GM12878 (cell line): Measurements from ENCODE around the gene CSNK1G1. TPM values are rescaled to one million over a fixed set of nuclear protein-coding genes. Genes with fewer than 3 reads are reported as not detected.
A peak's percentile ranks its signal among the peaks of the same experiment; 100 is the strongest.

ENCODE experiments used
- ATAC-seq: fragments of 200-7000 bp; cut with Tn5 transposase; 3 replicates; pipeline ENCODE4 v1.9.1; 2020; ENCODE audit warnings: mild to moderate bottlenecking, moderate library complexity
- Bru-seq: library from RNA; stranded (reverse); fragments of 400-500 nt; gene quantifications from one replicate; lab custom pipeline; 2021; lab: Mats Ljungman, UMichigan
- BruChase-seq, 2 experiments: library from RNA; stranded (reverse); fragments of 400-500 nt; gene quantifications; one replicate each; lab custom pipeline; 2021; lab: Mats Ljungman, UMichigan
- BruUV-seq: library from RNA; stranded (reverse); fragments of 400-500 nt; replicated peaks from 2 replicates; lab custom pipeline; 2021; lab: Mats Ljungman, UMichigan
- CTCF ChIA-PET: fragments of 300-600 bp; sonication (Branson Sonifier 250); formaldehyde crosslinking; extraction: SDS; loops from one replicate; lab custom pipeline; 2021; ENCODE audit warnings: inconsistent platforms; lab: Yijun Ruan, JAX
- POLR2A ChIA-PET: fragments of 350-600 bp; formaldehyde crosslinking; extraction: SDS; loops from one replicate; lab custom pipeline; 2021; ENCODE audit warnings: inconsistent platforms; lab: Charles Lee
- RAD21 ChIA-PET: fragments of 300-600 bp; sonication (Branson Sonifier 250); formaldehyde crosslinking; loops from one replicate; lab custom pipeline; 2023; ENCODE audit warnings: antibody characterized with exemption; ENCODE audit not compliant: unreplicated experiment; lab: Charles Lee
- SMC1A ChIA-PET: fragments of 300-600 bp; sonication (Branson Sonifier 250); formaldehyde crosslinking; loops from one replicate; lab custom pipeline; 2023; ENCODE audit not compliant: unreplicated experiment, uncharacterized antibody; lab: Charles Lee
- DNase-seq: peaks from one replicate; pipeline ENCODE4 v3.0.0-alpha.2; 2011; ENCODE audit warnings: low read depth, low spot score
- FAIRE-seq: peaks from 3 replicates; lab custom pipeline; 2011; peaks lifted over from hg19 to GRCh38; lab: Jason Lieb, UNC
- H2AFZ ChIP-seq: 2 replicates; pipeline ENCODE4 v1.6.0; 2011; ENCODE audit warnings: low read depth, low read length, control low read depth; ENCODE audit not compliant: control insufficient read depth
- H3K27ac ChIP-seq: 2 replicates; pipeline ENCODE4 v1.5.1; 2011; ENCODE audit warnings: control low read depth; ENCODE audit not compliant: control insufficient read depth, insufficient read depth
- H3K27me3 ChIP-seq, 2 experiments: replicated peaks in 1 of 2; 2 replicates each; pipeline versions ENCODE4 v1.6.0 to v1.6.1; 2011; ENCODE audit warnings: low read length in 1 of 2; ENCODE audit not compliant: control insufficient read depth in 2 of 2, insufficient read depth in 2 of 2
- H3K36me3 ChIP-seq, 2 experiments: 2 replicates each; pipeline ENCODE4 v1.5.1; 2011; ENCODE audit warnings: low read length in 1 of 2; ENCODE audit not compliant: control insufficient read depth in 2 of 2, insufficient read depth in 2 of 2
- H3K4me1 ChIP-seq: 2 replicates; pipeline ENCODE4 v1.6.1; 2011; ENCODE audit warnings: mild to moderate bottlenecking, low read length, moderate library complexity, mixed read lengths; ENCODE audit not compliant: control insufficient read depth, insufficient read depth
- H3K4me2 ChIP-seq: 2 replicates; pipeline ENCODE4 v1.6.0; 2011; ENCODE audit warnings: control low read depth; ENCODE audit not compliant: control insufficient read depth, insufficient read depth
- H3K4me3 ChIP-seq: fragments of 200-600 bp; sonication (generic); 2 replicates; pipeline ENCODE4 v1.5.1; 2016
- H3K79me2 ChIP-seq: 2 replicates; pipeline ENCODE4 v1.6.0; 2011; ENCODE audit warnings: low read length; ENCODE audit not compliant: control insufficient read depth, insufficient read depth
- H3K9ac ChIP-seq: 2 replicates; pipeline ENCODE4 v1.8.0; 2011; ENCODE audit warnings: low read length, control low read depth, mixed read lengths; ENCODE audit not compliant: control insufficient read depth, insufficient read depth
- H3K9me3 ChIP-seq: replicated peaks from 3 replicates; pipeline ENCODE4 v1.5.1; 2011; ENCODE audit warnings: mild to moderate bottlenecking, low read length; ENCODE audit not compliant: control insufficient read depth, insufficient read depth
- H4K20me1 ChIP-seq: 2 replicates; pipeline ENCODE4 v1.6.0; 2011; ENCODE audit not compliant: control insufficient read depth, insufficient read depth
- ATF7 ChIP-seq: fragments of 450-650 bp; IDR thresholded peaks from 2 replicates; pipeline ENCODE4 v1.6.1; 2016; ENCODE audit warnings: low read depth, mild to moderate bottlenecking
- CHD2 ChIP-seq: IDR thresholded peaks from 2 replicates; pipeline ENCODE4 v1.6.1; 2011; ENCODE audit warnings: low read depth, low read length, improper control_type of control experiment, borderline replicate concordance
- NR2C1 ChIP-seq: fragments of 450-650 bp; IDR thresholded peaks from 2 replicates; pipeline ENCODE4 v1.6.1; 2017; ENCODE audit warnings: antibody characterized with exemption, mild to moderate bottlenecking, moderate library complexity
- SIN3A ChIP-seq: IDR thresholded peaks from 2 replicates; pipeline ENCODE4 v1.6.1; 2012; ENCODE audit warnings: low read depth, low read length, improper control_type of control experiment
- WGBS: methylation state at CpG from one replicate; pipeline ENCODE4 v1.1.6; 2016; ENCODE audit warnings: low lambda C conversion rate; ENCODE audit not compliant: insufficient replicate concordance, insufficient coverage; ENCODE audit errors: missing lambda C conversion rate; 5-methylcytosine and 5-hydroxymethylcytosine counted together
- in situ Hi-C: fragments of 300-500 bp; cut with MboI; formaldehyde crosslinking; loops from 9 replicates; pipeline ENCODE4 v1.14.3; 2018; ENCODE audit warnings: mixed read lengths
- intact Hi-C: fragments of 100-400 bp; cut with micrococcal nuclease; formaldehyde crosslinking; loops from one replicate; pipeline ENCODE4 v1.14.2; 2022; ENCODE audit not compliant: unreplicated experiment
- long read RNA-seq, 2 experiments: library from polyadenylated mRNA; unstranded; transcript quantifications; one replicate each; pipeline ENCODE4 v2.0.0, GENCODE V29; 2019 to 2020
- polyA minus RNA-seq, 3 experiments: library from RNA; depleted of rRNA, polyadenylated mRNA; stranded (reverse); fragments of >200 nt; gene quantifications; 2 replicates each; pipeline ENCODE4 v1.2.3, GENCODE V29; 2011
- polyA plus RNA-seq, 11 experiments: library from polyadenylated mRNA; depleted of rRNA in 4 of 11; unstranded in 6 of 11; stranded (reverse) in 5 of 11; fragments of >200 nt; fragmentation: Nextera tagmentation in 4 of 11; fragmentation: Illumina TruSeq in 1 of 11; extraction: Ambion mirVana in 4 of 11; extraction: Trizol in 1 of 11; gene quantifications; 1 replicate in 1 of 11; 2 replicates in 10 of 11; pipeline versions ENCODE4 v1.2.1 to v1.2.3, GENCODE V29; 2011 to 2016; ENCODE audit warnings: inconsistent platforms in 2 of 11, missing spikeins in 2 of 11, low read depth in 1 of 11
- total RNA-seq, 4 experiments: library from RNA; depleted of rRNA in 3 of 4; stranded (reverse); fragments of >200 nt in 3 of 4; fragmentation: Illumina TruSeq in 1 of 4; extraction: Trizol in 1 of 4; gene quantifications; 2 replicates each; pipeline versions ENCODE4 v1.2.1 to v1.2.3, GENCODE V29; 2013 to 2021
- TF ChIP-seq, protein P1 (sequence below): fragments of 450-650 bp; IDR thresholded peaks from 2 replicates; pipeline ENCODE4 v1.6.1; 2018; ENCODE audit warnings: borderline replicate concordance, mild to moderate bottlenecking; ENCODE audit not compliant: partially characterized antibody
- TF ChIP-seq, protein P2 (sequence below): fragments of 450-650 bp; IDR thresholded peaks from 2 replicates; pipeline ENCODE4 v1.6.1; 2016; ENCODE audit warnings: mild to moderate bottlenecking
- TF ChIP-seq, protein P3 (sequence below): IDR thresholded peaks from 2 replicates; pipeline ENCODE4 v1.6.1; 2012; ENCODE audit warnings: low read depth, low read length, improper control_type of control experiment
- TF ChIP-seq, protein P4 (sequence below): fragments of 450-650 bp; IDR thresholded peaks from 2 replicates; pipeline ENCODE4 v1.6.1; 2016; ENCODE audit warnings: mild to moderate bottlenecking, moderate library complexity, borderline replicate concordance

The CSNK1G1 gene
- total RNA-seq (2013; cell fraction: nucleolus; rRNA removed) = 102 and 112 TPM in 2 replicates
- total RNA-seq (2014; rRNA removed) = 10.8 and 11.2 TPM in 2 replicates
- total RNA-seq (2014; rRNA removed; fragmentation: Illumina TruSeq; extraction: Trizol) = 18.0 and 18.2 TPM in 2 replicates
- total RNA-seq (2021) = 15.1 and 16.7 TPM in 2 replicates
- 5.5 TPM for polyA plus RNA-seq (2011; ENCODE audit: low read depth)
- polyA plus RNA-seq (2011; rRNA removed) = 23.4 and 28.9 TPM in 2 replicates
- polyA plus RNA-seq (2011; cell fraction: cytosol; rRNA removed) = 11.6 and 12.8 TPM in 2 replicates
- 14.2 and 14.8 TPM in 2 replicates for polyA plus RNA-seq (2011; cell fraction: nucleus; rRNA removed)
- polyA plus RNA-seq (2012) = 7.9 and 9.1 TPM in 2 replicates
- polyA plus RNA-seq (2014; fragmentation: Illumina TruSeq; extraction: Trizol) = 13.9 and 14.0 TPM in 2 replicates
- 1 to 10 TPM; 6.1 to 6.2 TPM for polyA plus RNA-seq (2014; fragmentation: Nextera tagmentation; extraction: Ambion mirVana)
- polyA plus RNA-seq (2014; rRNA removed) = 8.0 and 8.5 TPM in 2 replicates
- polyA plus RNA-seq (2016; fragmentation: Nextera tagmentation; extraction: Ambion mirVana) = 10 to 100 TPM; 19.8 to 21.2 TPM
- polyA minus RNA-seq (2011; rRNA and poly(A)+ RNA removed) = 50.2 and 82.0 TPM in 2 replicates
- 16.1 and 16.8 TPM in 2 replicates for polyA minus RNA-seq (2011; cell fraction: cytosol; rRNA and poly(A)+ RNA removed)
- polyA minus RNA-seq (2011; cell fraction: nucleus; rRNA and poly(A)+ RNA removed) = 20.1 and 32.1 TPM in 2 replicates
- percentile 73 among the genes with signal in this experiment for Bru-seq, nascent RNA
- percentile 83 among the genes with signal in this experiment for BruChase-seq, experiment 1, labeled RNA remaining after a 6-hour chase
- percentile 87 among the genes with signal in this experiment for BruChase-seq, experiment 2, labeled RNA remaining after a 2-hour chase
- long read RNA-seq, experiment 1, full-length matches to known transcripts = 2 of 6 reads
- long read RNA-seq, experiment 1, partial matches to known transcripts = 1 of 6 reads
- long read RNA-seq, experiment 1, other reads (novel, unspliced or antisense) = 3 of 6 reads
- long read RNA-seq, experiment 2, full-length matches to known transcripts = 10 of 34 reads
- long read RNA-seq, experiment 2, partial matches to known transcripts = 5 of 34 reads
- long read RNA-seq, experiment 2, other reads (novel, unspliced or antisense) = 19 of 34 reads

DNA sequence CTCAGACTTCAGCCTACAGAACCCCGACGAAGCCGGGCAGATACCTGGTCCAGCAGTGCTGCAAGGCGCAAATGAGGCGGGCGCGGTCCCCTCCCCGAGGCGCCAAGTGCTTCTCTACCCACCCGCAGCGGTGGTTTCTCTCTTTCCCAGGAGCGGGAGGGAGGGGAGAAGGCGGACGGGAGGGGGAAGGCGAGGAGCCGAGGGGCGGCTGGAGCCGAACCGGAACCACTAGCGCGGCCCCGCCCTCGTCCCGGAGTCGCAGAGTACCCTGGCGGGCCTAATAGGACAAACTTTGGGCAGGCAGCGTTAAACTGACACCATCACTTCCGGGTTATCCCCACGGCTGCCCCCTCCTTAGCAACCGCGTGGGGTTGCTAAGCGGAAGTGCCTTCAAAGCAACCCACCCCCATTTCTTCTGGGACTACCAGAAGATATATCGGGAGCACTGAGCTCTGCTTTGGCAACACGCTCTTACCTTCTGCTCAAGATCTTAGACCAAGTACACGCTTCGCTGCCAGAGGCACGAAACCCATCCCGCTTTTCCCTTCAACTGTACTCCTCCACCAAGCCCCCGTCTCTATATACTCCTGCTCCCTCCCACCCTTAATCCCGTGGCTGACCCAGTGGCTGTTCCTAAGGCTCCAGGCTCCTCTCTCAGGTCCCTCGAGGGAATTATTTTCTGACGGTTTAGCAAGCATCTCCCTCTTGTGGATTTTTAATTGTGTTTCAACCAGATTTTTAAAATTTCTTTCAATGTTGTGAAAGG lies at the start of gene CSNK1G1:
Gene CSNK1G1 (minus strand): TSS at position 230 of the 766 bp plus-strand sequence. CDS start 55,674 bp downstream, outside the sequence.
- peak; percentile 96 for FAIRE-seq
- H3K4me1 ChIP-seq = peaks cover 3% of the 10 kb centered on the region; the same call in 1 of the 2 replicates
- TF ChIP-seq, protein P1, sequence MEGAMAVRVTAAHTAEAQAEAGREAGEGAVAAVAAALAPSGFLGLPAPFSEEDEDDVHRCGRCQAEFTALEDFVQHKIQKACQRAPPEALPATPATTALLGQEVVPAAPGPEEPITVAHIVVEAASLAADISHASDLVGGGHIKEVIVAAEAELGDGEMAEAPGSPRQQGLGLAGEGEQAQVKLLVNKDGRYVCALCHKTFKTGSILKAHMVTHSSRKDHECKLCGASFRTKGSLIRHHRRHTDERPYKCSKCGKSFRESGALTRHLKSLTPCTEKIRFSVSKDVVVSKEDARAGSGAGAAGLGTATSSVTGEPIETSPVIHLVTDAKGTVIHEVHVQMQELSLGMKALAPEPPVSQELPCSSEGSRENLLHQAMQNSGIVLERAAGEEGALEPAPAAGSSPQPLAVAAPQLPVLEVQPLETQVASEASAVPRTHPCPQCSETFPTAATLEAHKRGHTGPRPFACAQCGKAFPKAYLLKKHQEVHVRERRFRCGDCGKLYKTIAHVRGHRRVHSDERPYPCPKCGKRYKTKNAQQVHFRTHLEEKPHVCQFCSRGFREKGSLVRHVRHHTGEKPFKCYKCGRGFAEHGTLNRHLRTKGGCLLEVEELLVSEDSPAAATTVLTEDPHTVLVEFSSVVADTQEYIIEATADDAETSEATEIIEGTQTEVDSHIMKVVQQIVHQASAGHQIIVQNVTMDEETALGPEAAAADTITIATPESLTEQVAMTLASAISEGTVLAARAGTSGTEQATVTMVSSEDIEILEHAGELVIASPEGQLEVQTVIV = peak; percentile 88
- TF ChIP-seq ATF7 = no peak
- TF ChIP-seq, protein P2, sequence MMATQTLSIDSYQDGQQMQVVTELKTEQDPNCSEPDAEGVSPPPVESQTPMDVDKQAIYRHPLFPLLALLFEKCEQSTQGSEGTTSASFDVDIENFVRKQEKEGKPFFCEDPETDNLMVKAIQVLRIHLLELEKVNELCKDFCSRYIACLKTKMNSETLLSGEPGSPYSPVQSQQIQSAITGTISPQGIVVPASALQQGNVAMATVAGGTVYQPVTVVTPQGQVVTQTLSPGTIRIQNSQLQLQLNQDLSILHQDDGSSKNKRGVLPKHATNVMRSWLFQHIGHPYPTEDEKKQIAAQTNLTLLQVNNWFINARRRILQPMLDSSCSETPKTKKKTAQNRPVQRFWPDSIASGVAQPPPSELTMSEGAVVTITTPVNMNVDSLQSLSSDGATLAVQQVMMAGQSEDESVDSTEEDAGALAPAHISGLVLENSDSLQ = peak; percentile 47; the same call in 1 of the 2 replicates
- TF ChIP-seq, protein P3, sequence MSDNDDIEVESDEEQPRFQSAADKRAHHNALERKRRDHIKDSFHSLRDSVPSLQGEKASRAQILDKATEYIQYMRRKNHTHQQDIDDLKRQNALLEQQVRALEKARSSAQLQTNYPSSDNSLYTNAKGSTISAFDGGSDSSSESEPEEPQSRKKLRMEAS = peak; percentile 34; the same call in 1 of the 2 replicates
- peak; percentile 98 for TF ChIP-seq NR2C1
- peak; percentile 97 for TF ChIP-seq SIN3A
- TF ChIP-seq CHD2 = peak; percentile 71
- TF ChIP-seq, protein P4, sequence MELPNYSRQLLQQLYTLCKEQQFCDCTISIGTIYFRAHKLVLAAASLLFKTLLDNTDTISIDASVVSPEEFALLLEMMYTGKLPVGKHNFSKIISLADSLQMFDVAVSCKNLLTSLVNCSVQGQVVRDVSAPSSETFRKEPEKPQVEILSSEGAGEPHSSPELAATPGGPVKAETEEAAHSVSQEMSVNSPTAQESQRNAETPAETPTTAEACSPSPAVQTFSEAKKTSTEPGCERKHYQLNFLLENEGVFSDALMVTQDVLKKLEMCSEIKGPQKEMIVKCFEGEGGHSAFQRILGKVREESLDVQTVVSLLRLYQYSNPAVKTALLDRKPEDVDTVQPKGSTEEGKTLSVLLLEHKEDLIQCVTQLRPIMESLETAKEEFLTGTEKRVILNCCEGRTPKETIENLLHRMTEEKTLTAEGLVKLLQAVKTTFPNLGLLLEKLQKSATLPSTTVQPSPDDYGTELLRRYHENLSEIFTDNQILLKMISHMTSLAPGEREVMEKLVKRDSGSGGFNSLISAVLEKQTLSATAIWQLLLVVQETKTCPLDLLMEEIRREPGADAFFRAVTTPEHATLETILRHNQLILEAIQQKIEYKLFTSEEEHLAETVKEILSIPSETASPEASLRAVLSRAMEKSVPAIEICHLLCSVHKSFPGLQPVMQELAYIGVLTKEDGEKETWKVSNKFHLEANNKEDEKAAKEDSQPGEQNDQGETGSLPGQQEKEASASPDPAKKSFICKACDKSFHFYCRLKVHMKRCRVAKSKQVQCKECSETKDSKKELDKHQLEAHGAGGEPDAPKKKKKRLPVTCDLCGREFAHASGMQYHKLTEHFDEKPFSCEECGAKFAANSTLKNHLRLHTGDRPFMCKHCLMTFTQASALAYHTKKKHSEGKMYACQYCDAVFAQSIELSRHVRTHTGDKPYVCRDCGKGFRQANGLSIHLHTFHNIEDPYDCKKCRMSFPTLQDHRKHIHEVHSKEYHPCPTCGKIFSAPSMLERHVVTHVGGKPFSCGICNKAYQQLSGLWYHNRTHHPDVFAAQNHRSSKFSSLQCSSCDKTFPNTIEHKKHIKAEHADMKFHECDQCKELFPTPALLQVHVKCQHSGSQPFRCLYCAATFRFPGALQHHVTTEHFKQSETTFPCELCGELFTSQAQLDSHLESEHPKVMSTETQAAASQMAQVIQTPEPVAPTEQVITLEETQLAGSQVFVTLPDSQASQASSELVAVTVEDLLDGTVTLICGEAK = peak; percentile 95

More for the DNA sequence above, at the start of gene CSNK1G1:
- peak within 1 kb of the TSS; percentile 75 for H3K4me2 ChIP-seq
- in situ Hi-C loops (no loop called here), intact Hi-C loops (loop anchor here (5.0 kb wide), 1 partner anchor 194 kb away; the partner anchor contains the start of gene PPIB)
- peak within 1 kb of the TSS; percentile 77 for H3K4me3 ChIP-seq
- H3K9me3 ChIP-seq = no peaks in the 10 kb centered on the region
- ATAC-seq = peak; percentile 99
- ChIA-PET RAD21 (interaction anchor here (1.0 to 1.8 kb wide), 4 partner anchors 31 to 211 kb away, joined by 3 to 5 read pairs (median 4); partner anchors contain the start of gene TRIP4), SMC1A (interaction anchor here (1.0 kb wide), 5 partner anchors 31 to 193 kb away, joined by 3 read pairs; partner anchors contain the start of gene PPIB), POLR2A (interaction anchor here (0.6 to 1.8 kb wide), 3 partner anchors 22 to 822 kb away, joined by 3 to 5 read pairs (median 3); partner anchors contain the start of gene PPIB), CTCF (interaction anchor here (0.7 to 1.3 kb wide), 4 partner anchors 146 to 372 kb away, joined by 3 to 4 read pairs (median 4); partner anchors contain the start of gene PPIB)
- peak within 1 kb of the TSS; percentile 70 for H3K9ac ChIP-seq
- no peaks in the 10 kb centered on the region for H3K27me3 ChIP-seq
- no TSS peak for BruUV-seq
- H3K27ac ChIP-seq = peak within 1 kb of the TSS; percentile 64
- H2AFZ ChIP-seq = peak within 1 kb of the TSS; percentile 91
- no peaks in the 10 kb centered on the region; a peak in 1 of 4 replicates for H3K36me3 ChIP-seq
- peak; percentile 90 for DNase-seq
- no peaks in the 10 kb centered on the region for H4K20me1 ChIP-seq
- WGBS = under 1% methylated on average over 36 of the region's 42 CpGs
- H3K79me2 ChIP-seq = peaks cover 30% of the 10 kb centered on the region
